ENCODE data around the gene LIPG. TPM values are rescaled to one million over a fixed set of nuclear protein-coding genes. Genes with fewer than 3 reads are reported as not detected.

The LIPG gene
- total RNA-seq, 1 experiment from 2014 or later: 86.7 TPM

DNA sequence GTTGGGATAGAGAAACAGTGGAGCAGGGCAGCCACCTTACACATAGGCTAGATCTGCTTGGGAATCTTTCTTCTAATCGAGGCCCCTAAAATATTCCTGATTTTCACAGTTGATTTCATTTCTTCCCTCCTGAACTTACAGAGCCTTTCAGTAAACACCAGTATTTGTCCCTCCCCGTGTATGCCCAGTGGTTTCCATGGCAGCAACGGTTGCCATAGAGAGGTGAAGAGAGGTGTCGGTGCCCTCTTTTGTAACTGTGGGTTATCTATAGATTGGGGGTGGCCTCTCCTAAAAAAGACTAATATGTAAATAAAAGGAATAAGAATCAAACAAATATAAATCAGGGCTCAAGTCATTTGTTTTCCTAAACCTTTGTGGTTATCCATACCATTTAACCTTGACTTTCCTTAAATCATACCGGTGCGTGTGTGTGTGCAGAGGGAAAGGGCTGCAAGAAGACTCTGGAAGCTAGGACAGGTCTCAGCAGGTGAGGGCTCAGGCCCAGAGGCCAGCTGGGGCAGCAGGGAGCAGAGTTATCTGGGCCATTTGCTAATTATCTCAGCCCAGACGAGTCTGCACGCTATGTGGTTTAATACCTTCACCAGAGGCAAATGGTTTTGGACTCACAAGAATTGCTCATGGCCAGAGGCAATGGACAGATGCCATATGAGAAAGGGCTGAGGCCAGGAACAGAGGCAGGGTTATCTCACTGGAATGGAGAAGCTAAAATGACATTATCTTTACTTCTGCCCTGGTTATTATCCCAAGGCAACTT, 35.5 kb downstream of the LIPG start:
- Histone ChIP-seq H3K4me1 (peaks cover 4% of the 10 kb centered on the region; the same call in 1 of the 2 replicates), H3K9me3 (no peaks in the 10 kb centered on the region), H3K36me3 (ENCODE audit: control insufficient read depth, insufficient read depth, low read length) (no peaks in the 10 kb centered on the region), H3K4me3 (ENCODE audit: low read depth, low read length) (no peak overlapping the region), H3K27me3 (replicated peaks; ENCODE audit: control insufficient read depth, insufficient read depth, low read length) (no peaks in the 10 kb centered on the region)
- no TSS peak for BruUV-seq (replicated peaks)
- Mint-ChIP-seq H3K36me3 (ENCODE audit: insufficient read depth, unreplicated experiment) (peaks cover 18% of the 10 kb centered on the region), H3K27me3 (ENCODE audit: insufficient read depth, unreplicated experiment) (no peaks in the 10 kb centered on the region), H3K4me1 (ENCODE audit: low read depth, unreplicated experiment) (peaks cover 6% of the 10 kb centered on the region), H3K9me3 (ENCODE audit: unreplicated experiment) (peaks cover 11% of the 10 kb centered on the region), H3K27ac (ENCODE audit: unreplicated experiment) (no peak overlapping the region), H3K4me3 (ENCODE audit: unreplicated experiment) (no peak overlapping the region)
- peak; percentile 7 to 47 for DNase-seq
- CTCF ChIA-PET: no interaction called here
- intact Hi-C loops (cut with micrococcal nuclease; ENCODE audit: unreplicated experiment): loop anchor here (10.0 kb wide), 3 partner anchors 57 to 167 kb away; no protein-coding TSS in a partner anchor
- TF ChIP-seq, protein P1, sequence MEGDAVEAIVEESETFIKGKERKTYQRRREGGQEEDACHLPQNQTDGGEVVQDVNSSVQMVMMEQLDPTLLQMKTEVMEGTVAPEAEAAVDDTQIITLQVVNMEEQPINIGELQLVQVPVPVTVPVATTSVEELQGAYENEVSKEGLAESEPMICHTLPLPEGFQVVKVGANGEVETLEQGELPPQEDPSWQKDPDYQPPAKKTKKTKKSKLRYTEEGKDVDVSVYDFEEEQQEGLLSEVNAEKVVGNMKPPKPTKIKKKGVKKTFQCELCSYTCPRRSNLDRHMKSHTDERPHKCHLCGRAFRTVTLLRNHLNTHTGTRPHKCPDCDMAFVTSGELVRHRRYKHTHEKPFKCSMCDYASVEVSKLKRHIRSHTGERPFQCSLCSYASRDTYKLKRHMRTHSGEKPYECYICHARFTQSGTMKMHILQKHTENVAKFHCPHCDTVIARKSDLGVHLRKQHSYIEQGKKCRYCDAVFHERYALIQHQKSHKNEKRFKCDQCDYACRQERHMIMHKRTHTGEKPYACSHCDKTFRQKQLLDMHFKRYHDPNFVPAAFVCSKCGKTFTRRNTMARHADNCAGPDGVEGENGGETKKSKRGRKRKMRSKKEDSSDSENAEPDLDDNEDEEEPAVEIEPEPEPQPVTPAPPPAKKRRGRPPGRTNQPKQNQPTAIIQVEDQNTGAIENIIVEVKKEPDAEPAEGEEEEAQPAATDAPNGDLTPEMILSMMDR (IDR thresholded peaks at IDR 0.05; ENCODE audit: insufficient read depth in 1 of 2, low read depth in 1 of 2, low read length in 1 of 2, severe bottlenecking in 1 of 2, unreplicated experiment in 1 of 2): no peak
- POLR2A ChIA-PET: no interaction called here

DNA sequence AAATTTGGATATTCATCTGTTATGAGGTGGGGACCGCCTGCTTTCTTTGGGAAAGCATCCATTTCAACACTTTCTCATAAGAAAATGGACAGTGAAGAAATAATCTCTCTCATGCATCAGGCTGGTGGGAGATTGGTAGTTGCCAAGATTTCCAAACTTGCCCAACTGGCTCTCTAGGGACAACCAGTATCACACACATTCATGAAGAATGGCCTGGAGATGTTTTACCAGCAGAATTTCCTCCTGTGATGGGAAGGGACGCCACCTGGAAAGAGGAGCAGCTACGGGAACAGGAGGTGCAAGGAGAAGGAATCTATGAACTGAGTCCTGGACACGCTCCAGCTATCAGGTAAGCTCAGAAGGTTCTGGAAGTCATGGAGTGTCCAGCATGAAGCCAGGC, 39.4 kb downstream of the LIPG start:
- POLR2A ChIA-PET: no interaction called here
- peaks cover 11% of the 10 kb centered on the region for H3K9me3 Mint-ChIP-seq (ENCODE audit: unreplicated experiment)
- CTCF ChIA-PET: no interaction called here
- no peak for DNase-seq
- Histone ChIP-seq H3K4me1 (peaks cover 4% of the 10 kb centered on the region; the same call in 1 of the 2 replicates), H3K27me3 (replicated peaks; ENCODE audit: control insufficient read depth, insufficient read depth, low read length) (no peaks in the 10 kb centered on the region), H3K36me3 (ENCODE audit: control insufficient read depth, insufficient read depth, low read length) (no peaks in the 10 kb centered on the region), H3K9me3 (no peaks in the 10 kb centered on the region), H3K4me3 (ENCODE audit: low read depth, low read length) (no peak overlapping the region)
- H3K36me3 Mint-ChIP-seq (ENCODE audit: insufficient read depth, unreplicated experiment): no peaks in the 10 kb centered on the region
- no TSS peak for BruUV-seq (replicated peaks)
- intact Hi-C loops (cut with micrococcal nuclease; ENCODE audit: unreplicated experiment): no loop called here
- H3K27me3 Mint-ChIP-seq (ENCODE audit: insufficient read depth, unreplicated experiment): no peaks in the 10 kb centered on the region
- peaks cover 6% of the 10 kb centered on the region for H3K4me1 Mint-ChIP-seq (ENCODE audit: low read depth, unreplicated experiment)
- H3K27ac Mint-ChIP-seq (ENCODE audit: unreplicated experiment): no peak overlapping the region
- no peak overlapping the region for H3K4me3 Mint-ChIP-seq (ENCODE audit: unreplicated experiment)
- TF ChIP-seq, protein P1 (IDR thresholded peaks at IDR 0.05; ENCODE audit: insufficient read depth in 1 of 2, low read depth in 1 of 2, low read length in 1 of 2, severe bottlenecking in 1 of 2, unreplicated experiment in 1 of 2): no peak

DNA sequence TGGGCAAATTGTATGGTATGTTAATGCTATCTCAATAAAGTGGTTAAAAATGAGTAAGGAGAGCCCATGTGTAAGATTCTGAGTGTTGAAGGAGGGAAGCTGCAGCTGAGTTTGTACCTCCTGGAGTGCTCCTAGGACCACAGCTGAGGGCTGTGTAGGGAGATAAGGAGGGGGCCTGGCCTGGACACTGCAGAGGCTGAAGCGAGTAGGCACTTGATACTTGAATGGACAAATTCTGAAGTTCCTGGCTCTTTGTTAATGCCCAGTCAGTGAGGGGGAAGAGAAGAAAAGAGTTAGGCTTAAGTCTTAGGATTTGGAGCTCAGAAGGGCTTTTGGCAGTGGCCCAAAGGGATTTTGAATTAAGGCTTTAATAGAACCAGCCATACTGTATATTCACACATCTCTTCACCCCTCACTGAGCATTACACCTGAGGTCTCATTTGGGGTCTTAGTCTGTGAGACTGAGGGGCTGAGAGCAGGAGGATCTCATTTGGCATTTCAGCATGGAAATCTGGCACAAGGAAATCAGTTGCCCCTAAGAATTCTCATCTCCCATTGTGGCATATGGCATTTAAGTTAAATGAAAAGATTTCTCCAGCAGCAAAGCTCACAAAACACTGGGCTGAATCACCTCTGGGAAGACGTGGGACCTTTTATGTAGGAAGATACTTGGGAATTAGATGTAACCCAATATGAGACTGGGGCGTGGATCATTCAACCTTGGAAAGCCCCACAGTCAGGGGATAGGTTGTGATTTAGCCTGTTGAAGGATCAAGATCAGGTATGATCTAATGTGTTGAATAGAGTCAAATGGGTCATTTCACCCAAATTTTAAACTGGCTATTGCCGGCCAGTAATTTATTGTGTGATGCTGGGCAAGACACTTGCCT, 46.8 kb downstream of the LIPG start:
- no peaks in the 10 kb centered on the region for H3K36me3 ChIP-seq (ENCODE audit: control insufficient read depth, insufficient read depth, low read length)
- peak overlapping the region; percentile 58 for H3K27ac Mint-ChIP-seq (ENCODE audit: unreplicated experiment)
- H3K27me3 ChIP-seq (replicated peaks; ENCODE audit: control insufficient read depth, insufficient read depth, low read length): no peaks in the 10 kb centered on the region
- CTCF ChIA-PET: no interaction called here
- no TSS peak for BruUV-seq (replicated peaks)
- H3K36me3 Mint-ChIP-seq (ENCODE audit: insufficient read depth, unreplicated experiment): no peaks in the 10 kb centered on the region
- H3K9me3 ChIP-seq: no peaks in the 10 kb centered on the region
- no peak overlapping the region for H3K4me3 ChIP-seq (ENCODE audit: low read depth, low read length)
- no peak for DNase-seq
- peaks cover 2% of the 10 kb centered on the region for H3K4me1 Mint-ChIP-seq (ENCODE audit: low read depth, unreplicated experiment)
- H3K4me1 ChIP-seq: no peaks in the 10 kb centered on the region
- TF ChIP-seq, protein P1 (IDR thresholded peaks at IDR 0.05; ENCODE audit: insufficient read depth in 1 of 2, low read depth in 1 of 2, low read length in 1 of 2, severe bottlenecking in 1 of 2, unreplicated experiment in 1 of 2): no peak
- intact Hi-C loops (cut with micrococcal nuclease; ENCODE audit: unreplicated experiment): no loop called here
- no peaks in the 10 kb centered on the region for H3K27me3 Mint-ChIP-seq (ENCODE audit: insufficient read depth, unreplicated experiment)
- POLR2A ChIA-PET: no interaction called here
- no peak overlapping the region for H3K4me3 Mint-ChIP-seq (ENCODE audit: unreplicated experiment)
- H3K9me3 Mint-ChIP-seq (ENCODE audit: unreplicated experiment): no peaks in the 10 kb centered on the region
